AG04450 (cell line): ENCODE measurements around the gene RAB9A. TPM values are rescaled to one million over a fixed set of nuclear protein-coding genes. Genes with fewer than 3 reads are reported as not detected.

ENCODE experiments used
- CTCF ChIA-PET: fragments of 300-600, 350-600 bp; formaldehyde crosslinking; extraction: SDS; loops from one replicate; lab custom pipeline; 2022; ENCODE audit warnings: antibody characterized with exemption, inconsistent platforms; lab: Charles Lee
- POLR2A ChIA-PET: fragments of 350-600 bp; formaldehyde crosslinking; extraction: SDS; loops from one replicate; lab custom pipeline; 2021; ENCODE audit warnings: antibody characterized with exemption, inconsistent platforms; lab: Yijun Ruan, JAX
- DNase-seq: peaks from one replicate; pipeline ENCODE4 v3.0.0-alpha.2; 2011; ENCODE audit warnings: low read depth, low spot score
- H3K27ac ChIP-seq: one replicate; pipeline ENCODE4 v1.5.1; 2012; ENCODE audit warnings: low read depth, low read length, control low read depth
- H3K27me3 ChIP-seq: one replicate; pipeline ENCODE4 v1.6.0; 2012; ENCODE audit warnings: low read length; ENCODE audit not compliant: control insufficient read depth, insufficient read depth
- H3K4me3 ChIP-seq: 2 replicates; pipeline ENCODE4 v1.5.1; 2011; ENCODE audit warnings: mild to moderate bottlenecking, low read depth, low read length, control low read depth
- H3K9me3 ChIP-seq: 2 replicates; pipeline ENCODE4 v1.5.1; 2012; ENCODE audit warnings: low read length; ENCODE audit not compliant: control insufficient read depth, insufficient read depth
- CTCF ChIP-seq: IDR thresholded peaks from 2 replicates; pipeline ENCODE4 v1.5.1; 2011; ENCODE audit warnings: low read depth, low read length, control low read depth, inconsistent platforms
- polyA plus RNA-seq: library from polyadenylated mRNA; depleted of rRNA; stranded (reverse); fragments of >200 nt; gene quantifications from 2 replicates; pipeline ENCODE4 v1.2.3, GENCODE V29; 2011

The RAB9A gene
- polyA plus RNA-seq, 1 experiment = 41.7 TPM

- Histone ChIP-seq H3K27me3 (no peaks in the 10 kb centered on the region), H3K27ac (no peak overlapping the region), H3K9me3 (no peaks in the 10 kb centered on the region), H3K4me3 (no peak overlapping the region)
- ChIA-PET CTCF (interaction anchor here (0.6 to 1.3 kb wide), 4 partner anchors 30 to 170 kb away, joined by 3 to 5 read pairs (median 4); partner anchors contain the start of gene RAB9A), POLR2A (interaction anchor here (0.7 to 1.0 kb wide), 3 partner anchors 11 to 134 kb away, joined by 3 to 5 read pairs (median 4); partner anchors contain the start of gene OFD1)
- no peak for TF ChIP-seq CTCF
- no peak for DNase-seq
Measured at GRCh38 chrX:13659063-13659462, 29.9 kb upstream of the RAB9A start.

- DNase-seq = no peak
- Histone ChIP-seq H3K9me3 (no peaks in the 10 kb centered on the region), H3K27me3 (no peaks in the 10 kb centered on the region), H3K4me3 (no peak overlapping the region), H3K27ac (no peak overlapping the region)
- POLR2A ChIA-PET = interaction anchor here (1.4 kb wide), 1 partner anchor 60 kb away, joined by 4 read pairs; no protein-coding TSS in a partner anchor
- TF ChIP-seq CTCF = no peak
- CTCF ChIA-PET = interaction anchor here (1.0 kb wide), 1 partner anchor 16 kb away, joined by 3 read pairs; no protein-coding TSS in a partner anchor
Measured at GRCh38 chrX:13661735-13662288, 27.1 kb upstream of the RAB9A start.

- Histone ChIP-seq H3K4me3 (no peak overlapping the region), H3K9me3 (no peaks in the 10 kb centered on the region), H3K27ac (no peak overlapping the region), H3K27me3 (no peaks in the 10 kb centered on the region)
- no peak for DNase-seq
- CTCF ChIA-PET = interaction anchor here (0.5 to 1.5 kb wide), 4 partner anchors 9 to 63 kb away, joined by 3 to 4 read pairs (median 3); no protein-coding TSS in a partner anchor
- POLR2A ChIA-PET = interaction anchor here (0.8 to 1.4 kb wide), 3 partner anchors 9 to 72 kb away, joined by 4 to 5 read pairs (median 4); partner anchors contain the start of genes OFD1, TCEANC and TRAPPC2
- no peak for TF ChIP-seq CTCF
Measured at GRCh38 chrX:13662355-13662791, 26.6 kb upstream of the RAB9A start.

GRCh38 chrX:13664020-13664419, 24.9 kb upstream of the RAB9A start:
- Histone ChIP-seq H3K27ac (no peak overlapping the region), H3K9me3 (no peaks in the 10 kb centered on the region), H3K27me3 (no peaks in the 10 kb centered on the region), H3K4me3 (no peak overlapping the region)
- TF ChIP-seq CTCF = no peak
- ChIA-PET CTCF (interaction anchor here (1.5 kb wide), 1 partner anchor 18 kb away, joined by 4 read pairs; no protein-coding TSS in a partner anchor), POLR2A (no interaction called here)
- DNase-seq = no peak

- no peaks in the 10 kb centered on the region for H3K27me3 ChIP-seq
- H3K9me3 ChIP-seq = no peaks in the 10 kb centered on the region
- POLR2A ChIA-PET = interaction anchor here (0.6 kb wide), 1 partner anchor 82 kb away, joined by 3 read pairs; no protein-coding TSS in a partner anchor
- CTCF ChIA-PET = no interaction called here
- H3K27ac ChIP-seq = no peak overlapping the region
- TF ChIP-seq CTCF = no peak
- DNase-seq = no peak
- H3K4me3 ChIP-seq = no peak overlapping the region
Measured at GRCh38 chrX:13666836-13667235, 22.1 kb upstream of the RAB9A start.
